ENCODE measurements around the gene PLPP4. TPM values are rescaled to one million over a fixed set of nuclear protein-coding genes. Genes with fewer than 3 reads are reported as not detected.

The PLPP4 gene
- total RNA-seq, 1 experiment from 2014 or later: 1.3 TPM

- TF ChIP-seq CTCF (IDR thresholded peaks at IDR 0.05; ENCODE audit: unreplicated experiment): no peak
- H3K9me3 Mint-ChIP-seq (ENCODE audit: unreplicated experiment): no peaks in the 10 kb centered on the region
- H3K36me3 Mint-ChIP-seq (ENCODE audit: insufficient read depth, unreplicated experiment): no peaks in the 10 kb centered on the region
- intact Hi-C loops (cut with micrococcal nuclease): no loop called here
- no peak for DNase-seq (ENCODE audit: unreplicated experiment)
- no peak overlapping the region for H3K4me3 Mint-ChIP-seq (ENCODE audit: unreplicated experiment)
- no peak overlapping the region for H3K27ac Mint-ChIP-seq (ENCODE audit: low read depth, unreplicated experiment)
- no peaks in the 10 kb centered on the region for H3K27me3 Mint-ChIP-seq (ENCODE audit: insufficient read depth, unreplicated experiment)
- H3K4me1 Mint-ChIP-seq (ENCODE audit: insufficient read depth, unreplicated experiment): peaks cover 6% of the 10 kb centered on the region
- no TSS peak for BruUV-seq (replicated peaks)
- ChIA-PET POLR2A (no interaction called here), CTCF (no interaction called here)
Observed at GRCh38 chr10:120462018-120462682, 5.1 kb downstream of the PLPP4 start.

GRCh38 chr10:120465138-120465537 lies 8.1 kb downstream of the PLPP4 start:
- BruUV-seq (replicated peaks): no TSS peak
- no peak for DNase-seq (ENCODE audit: unreplicated experiment)
- Mint-ChIP-seq H3K36me3 (ENCODE audit: insufficient read depth, unreplicated experiment) (no peaks in the 10 kb centered on the region), H3K27me3 (ENCODE audit: insufficient read depth, unreplicated experiment) (no peaks in the 10 kb centered on the region), H3K4me1 (ENCODE audit: insufficient read depth, unreplicated experiment) (peaks cover 6% of the 10 kb centered on the region), H3K4me3 (ENCODE audit: unreplicated experiment) (no peak overlapping the region), H3K9me3 (ENCODE audit: unreplicated experiment) (no peaks in the 10 kb centered on the region), H3K27ac (ENCODE audit: low read depth, unreplicated experiment) (no peak overlapping the region)
- TF ChIP-seq CTCF (IDR thresholded peaks at IDR 0.05; ENCODE audit: unreplicated experiment): no peak
- POLR2A ChIA-PET: interaction anchor here (1.1 kb wide), 1 partner anchor 144 kb away, joined by 4 read pairs; no protein-coding TSS in a partner anchor
- intact Hi-C loops (cut with micrococcal nuclease): no loop called here
- CTCF ChIA-PET: interaction anchor here (0.6 to 1.2 kb wide), 2 partner anchors 41 to 229 kb away, joined by 3 to 4 read pairs; no protein-coding TSS in a partner anchor

- no peaks in the 10 kb centered on the region for H3K9me3 Mint-ChIP-seq (ENCODE audit: unreplicated experiment)
- DNase-seq (ENCODE audit: unreplicated experiment): no peak
- no peak for TF ChIP-seq CTCF (IDR thresholded peaks at IDR 0.05; ENCODE audit: unreplicated experiment)
- POLR2A ChIA-PET: no interaction called here
- H3K4me1 Mint-ChIP-seq (ENCODE audit: insufficient read depth, unreplicated experiment): peaks cover 2% of the 10 kb centered on the region
- H3K27ac Mint-ChIP-seq (ENCODE audit: low read depth, unreplicated experiment): no peak overlapping the region
- no peaks in the 10 kb centered on the region for H3K27me3 Mint-ChIP-seq (ENCODE audit: insufficient read depth, unreplicated experiment)
- no peaks in the 10 kb centered on the region for H3K36me3 Mint-ChIP-seq (ENCODE audit: insufficient read depth, unreplicated experiment)
- BruUV-seq (replicated peaks): no TSS peak
- no peak overlapping the region for H3K4me3 Mint-ChIP-seq (ENCODE audit: unreplicated experiment)
- intact Hi-C loops (cut with micrococcal nuclease): no loop called here
- CTCF ChIA-PET: interaction anchor here (1.2 kb wide), 1 partner anchor 42 kb away, joined by 4 read pairs; no protein-coding TSS in a partner anchor
Observed at GRCh38 chr10:120466006-120466405, 9.0 kb downstream of the PLPP4 start.

- peaks cover 17% of the 10 kb centered on the region for H3K9me3 Mint-ChIP-seq (ENCODE audit: unreplicated experiment)
- intact Hi-C loops (cut with micrococcal nuclease): no loop called here
- H3K4me1 Mint-ChIP-seq (ENCODE audit: insufficient read depth, unreplicated experiment): peaks cover 5% of the 10 kb centered on the region
- TF ChIP-seq CTCF (IDR thresholded peaks at IDR 0.05; ENCODE audit: unreplicated experiment): no peak
- ChIA-PET POLR2A (no interaction called here), CTCF (interaction anchor here (0.6 kb wide), 1 partner anchor 248 kb away, joined by 3 read pairs; no protein-coding TSS in a partner anchor)
- no peak overlapping the region for H3K4me3 Mint-ChIP-seq (ENCODE audit: unreplicated experiment)
- no peak for DNase-seq (ENCODE audit: unreplicated experiment)
- no peak overlapping the region for H3K27ac Mint-ChIP-seq (ENCODE audit: low read depth, unreplicated experiment)
- H3K27me3 Mint-ChIP-seq (ENCODE audit: insufficient read depth, unreplicated experiment): no peaks in the 10 kb centered on the region
- no peaks in the 10 kb centered on the region for H3K36me3 Mint-ChIP-seq (ENCODE audit: insufficient read depth, unreplicated experiment)
- no TSS peak for BruUV-seq (replicated peaks)
Observed at GRCh38 chr10:120473593-120473992, 16.6 kb downstream of the PLPP4 start.

All from MCF 10A (cell line).